Mesenchymal stem cell (in vitro differentiated cells and primary cell): ENCODE data around the gene SSR4.
"Not testable (repeated sequence)": the region's sequence is repeated elsewhere in the genome, so short reads cannot be mapped to it uniquely, and the experiment has no call there.

Source experiments
- DNase-seq: peaks from one replicate; pipeline ENCODE4 v3.0.0-alpha.2; 2013
- H2AFZ ChIP-seq: one replicate; pipeline ENCODE4 v1.6.1; 2013; ENCODE audit warnings: low read depth, mild to moderate bottlenecking, control low read depth, inconsistent platforms, low read length, moderate library complexity
- H2AK5ac ChIP-seq: 2 replicates; pipeline ENCODE4 v1.6.1; 2013; ENCODE audit warnings: low read length, moderate library complexity, mild to moderate bottlenecking, inconsistent platforms; ENCODE audit not compliant: severe bottlenecking
- H2BK120ac ChIP-seq: one replicate; pipeline ENCODE4 v1.6.1; 2013; ENCODE audit warnings: low read depth, mild to moderate bottlenecking, inconsistent platforms, low read length, moderate library complexity
- H2BK12ac ChIP-seq, 2 experiments: one replicate each; pipeline ENCODE4 v1.6.1; 2013; ENCODE audit warnings: inconsistent platforms in 2 of 2, low read length in 2 of 2, mild to moderate bottlenecking in 2 of 2, moderate library complexity in 2 of 2, control low read depth in 1 of 2
- H2BK15ac ChIP-seq: one replicate; pipeline ENCODE4 v1.6.1; 2013; ENCODE audit warnings: mild to moderate bottlenecking, low read depth, inconsistent platforms; ENCODE audit not compliant: poor library complexity, severe bottlenecking
- H2BK5ac ChIP-seq: 2 replicates; pipeline ENCODE4 v1.6.1; 2013; ENCODE audit warnings: low read depth, mild to moderate bottlenecking, low read length, control low read depth, inconsistent platforms; ENCODE audit not compliant: poor library complexity, severe bottlenecking
- H3K14ac ChIP-seq, 2 experiments: one replicate each; pipeline ENCODE4 v1.6.1; 2013; ENCODE audit warnings: inconsistent platforms in 2 of 2, low read length in 2 of 2, control low read depth in 1 of 2, mild to moderate bottlenecking in 1 of 2, moderate library complexity in 1 of 2
- H3K18ac ChIP-seq, 2 experiments: one replicate each; pipeline ENCODE4 v1.6.1; 2013; ENCODE audit warnings: inconsistent platforms in 2 of 2, low read length in 2 of 2, control low read depth in 1 of 2, low read depth in 1 of 2, mild to moderate bottlenecking in 1 of 2
- H3K23ac ChIP-seq, 2 experiments: one replicate each; pipeline ENCODE4 v1.6.1; 2013; ENCODE audit warnings: inconsistent platforms in 2 of 2, low read length in 2 of 2, mild to moderate bottlenecking in 2 of 2, moderate library complexity in 2 of 2, control low read depth in 1 of 2
- H3K27ac ChIP-seq: 2 replicates; pipeline ENCODE4 v1.5.1; 2013; ENCODE audit warnings: mild to moderate bottlenecking, moderate library complexity, low read length, control low read depth, inconsistent platforms; ENCODE audit not compliant: poor library complexity, severe bottlenecking
- H3K27me3 ChIP-seq, 2 experiments: 2 replicates each; pipeline versions ENCODE4 v1.6.1 to v1.7.0; 2013; ENCODE audit warnings: low read length in 2 of 2, mild to moderate bottlenecking in 2 of 2, moderate library complexity in 2 of 2, control low read depth in 1 of 2, inconsistent platforms in 1 of 2; ENCODE audit not compliant: control insufficient read depth in 1 of 2, insufficient read depth in 1 of 2
- H3K36me3 ChIP-seq, 2 experiments: 2 replicates each; pipeline versions ENCODE4 v1.6.1 to v1.7.0; 2013; ENCODE audit warnings: low read length in 2 of 2, control low read depth in 1 of 2, inconsistent platforms in 1 of 2, low read depth in 1 of 2, mild to moderate bottlenecking in 1 of 2; ENCODE audit not compliant: insufficient read depth in 2 of 2, control insufficient read depth in 1 of 2
- H3K4ac ChIP-seq, 2 experiments: one replicate each; pipeline ENCODE4 v1.6.1; 2013; ENCODE audit warnings: inconsistent platforms in 2 of 2, low read length in 2 of 2, mild to moderate bottlenecking in 2 of 2, moderate library complexity in 2 of 2, control low read depth in 1 of 2, low read depth in 1 of 2
- H3K4me1 ChIP-seq: 2 replicates; pipeline ENCODE4 v1.6.1; 2013; ENCODE audit warnings: low read depth, low read length, control low read depth; ENCODE audit not compliant: control insufficient read depth, insufficient read depth
- H3K4me2 ChIP-seq: 2 replicates; pipeline ENCODE4 v1.6.1; 2013; ENCODE audit warnings: low read length, mild to moderate bottlenecking, inconsistent platforms; ENCODE audit not compliant: poor library complexity, severe bottlenecking
- H3K4me3 ChIP-seq, 2 experiments: 2 replicates each; pipeline versions ENCODE4 v1.5.1 to v1.7.0; 2013; ENCODE audit warnings: low read length in 2 of 2, mild to moderate bottlenecking in 2 of 2, control low read depth in 1 of 2, low read depth in 1 of 2; ENCODE audit not compliant: insufficient read depth in 1 of 2
- H3K79me1 ChIP-seq: replicated peaks from 2 replicates; pipeline ENCODE4 v1.6.1; 2013; ENCODE audit warnings: mild to moderate bottlenecking, control low read depth, low read length, inconsistent platforms; ENCODE audit not compliant: poor library complexity, severe bottlenecking
- H3K9ac ChIP-seq: 2 replicates; pipeline ENCODE4 v1.7.0; 2013; ENCODE audit warnings: mild to moderate bottlenecking, low read length, moderate library complexity
- H3K9me3 ChIP-seq: 2 replicates; pipeline ENCODE4 v1.7.0; 2013; ENCODE audit warnings: mild to moderate bottlenecking, low read length; ENCODE audit not compliant: control insufficient read depth
- H4K8ac ChIP-seq: one replicate; pipeline ENCODE4 v1.6.1; 2013; ENCODE audit warnings: inconsistent platforms, mild to moderate bottlenecking, low read length, moderate library complexity
- H4K91ac ChIP-seq: one replicate; pipeline ENCODE4 v1.6.1; 2013; ENCODE audit warnings: mild to moderate bottlenecking, low read length, inconsistent platforms
- WGBS: methylation state at CpG from one replicate; pipeline ENCODE4 v1.1.7; 2013; ENCODE audit warnings: mixed read lengths; 5-methylcytosine and 5-hydroxymethylcytosine counted together

Gene SSR4

DNA sequence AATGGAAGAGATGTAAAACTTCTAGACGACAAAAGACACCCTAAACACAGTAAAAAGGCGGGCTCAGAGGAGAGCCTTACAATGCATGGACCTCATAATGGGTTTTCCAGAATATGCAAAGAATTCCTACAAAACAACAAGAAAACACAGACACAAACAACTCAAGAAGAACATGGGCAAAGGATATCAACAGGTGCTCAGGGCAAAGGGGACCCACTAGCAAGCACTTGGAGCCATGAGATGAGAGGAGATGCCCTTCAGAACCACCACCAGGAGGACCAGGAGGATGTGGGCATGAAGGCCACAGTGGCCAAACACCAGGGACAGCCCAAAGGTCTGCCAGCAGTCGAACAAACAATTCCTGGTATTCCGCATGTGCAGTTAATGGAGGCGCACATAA, 18.7 kb downstream of the SSR4 start:
- Histone ChIP-seq H2AFZ (no peak overlapping the region), H3K9me3 (peaks cover 13% of the 10 kb centered on the region), H3K4me3 (no peak overlapping the region), H2BK12ac (no peak overlapping the region), H3K27ac (no peak overlapping the region), H2BK120ac (no peak overlapping the region), H3K4me2 (no peak overlapping the region), H3K36me3 (no peaks in the 10 kb centered on the region), H4K8ac (no peak overlapping the region), H3K9ac (no peak overlapping the region), H2BK5ac (no peak overlapping the region), H3K14ac (no peak overlapping the region), H3K23ac (no peak overlapping the region), H4K91ac (no peak overlapping the region), H3K27me3 (peaks cover 13 to 54% of the 10 kb centered on the region in 2 experiments), H3K18ac (no peak overlapping the region), H3K79me1 (no peaks in the 10 kb centered on the region), H2BK15ac (no peak overlapping the region), H2AK5ac (no peak overlapping the region), H3K4me1 (no peaks in the 10 kb centered on the region), H3K4ac (no peak overlapping the region)
- DNase-seq, result no peak
- WGBS, result 81% methylated on average over 5 of the region's 5 CpGs

DNA sequence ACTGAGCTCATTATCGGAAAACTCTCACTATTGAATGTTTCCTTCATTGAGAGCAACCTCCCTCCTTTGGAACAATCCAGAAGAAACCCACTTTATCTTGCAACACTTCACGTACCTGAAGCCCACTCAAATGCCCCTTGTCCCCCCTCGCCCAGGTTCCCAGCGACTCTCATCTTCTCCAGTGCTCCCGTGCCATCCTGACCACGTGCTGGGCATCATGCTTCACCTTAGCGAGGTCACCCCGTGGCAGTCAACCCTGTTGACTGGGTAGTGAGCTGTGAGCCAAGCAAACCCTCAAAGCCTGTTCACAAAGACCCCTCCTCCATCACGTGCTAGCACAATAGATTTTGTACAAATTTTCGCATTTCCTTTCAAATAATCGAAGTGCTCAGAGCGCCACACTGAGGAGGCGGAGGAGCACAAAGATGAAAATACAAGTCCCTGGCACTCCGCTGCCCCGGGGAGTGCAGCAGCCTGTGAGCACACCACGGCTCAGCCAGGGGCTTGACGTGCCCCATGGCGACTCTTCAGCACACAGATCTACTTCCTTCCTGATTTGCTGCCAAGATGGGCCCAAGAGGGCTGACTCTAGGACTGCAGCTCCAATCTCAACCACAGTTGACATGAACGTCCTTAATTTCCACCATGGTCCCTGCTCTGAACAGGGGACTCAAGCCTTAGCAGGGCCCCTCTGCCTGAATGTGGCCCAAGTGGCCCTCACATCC, 20.3 kb downstream of the SSR4 start:
- Histone ChIP-seq H2BK5ac (no peak overlapping the region), H3K4me2 (no peak overlapping the region), H2BK12ac (no peak overlapping the region)

GRCh38 chrX:153816831-153817690, 22.6 kb downstream of the SSR4 start:
- no peak overlapping the region for H3K4ac ChIP-seq
- H3K36me3 ChIP-seq, result no peaks in the 10 kb centered on the region
- no peak overlapping the region for H2BK120ac ChIP-seq
- H2BK5ac ChIP-seq, result no peak overlapping the region
- peaks cover 12 to 69% of the 10 kb centered on the region in 2 experiments for H3K27me3 ChIP-seq
- peaks cover 8% of the 10 kb centered on the region for H3K4me1 ChIP-seq
- no peak overlapping the region for H4K8ac ChIP-seq
- H3K14ac ChIP-seq, result no peak overlapping the region
- no peak overlapping the region for H3K4me2 ChIP-seq
- 95% methylated on average over 13 of the region's 25 CpGs for WGBS
- no peak for DNase-seq
- no peaks in the 10 kb centered on the region for H3K79me1 ChIP-seq
- H3K9me3 ChIP-seq, result peaks cover 7% of the 10 kb centered on the region
- H2AK5ac ChIP-seq, result no peak overlapping the region
- no peak overlapping the region for H4K91ac ChIP-seq
- no peak overlapping the region for H2BK15ac ChIP-seq
- H3K23ac ChIP-seq, result no peak overlapping the region
- no peak overlapping the region for H2AFZ ChIP-seq
- no peak overlapping the region for H3K9ac ChIP-seq
- H2BK12ac ChIP-seq, result no peak overlapping the region
- no peak overlapping the region for H3K4me3 ChIP-seq
- no peak overlapping the region for H3K27ac ChIP-seq
- no peak overlapping the region for H3K18ac ChIP-seq

More for the DNA sequence above, 20.3 kb downstream of the SSR4 start:
- Histone ChIP-seq H3K9me3 (peaks cover 13% of the 10 kb centered on the region), H3K4me1 (peaks cover 8% of the 10 kb centered on the region), H3K79me1 (no peaks in the 10 kb centered on the region), H3K9ac (no peak overlapping the region), H3K18ac (no peak overlapping the region), H4K8ac (no peak overlapping the region), H3K27me3 (peaks cover 13 to 67% of the 10 kb centered on the region in 2 experiments), H3K14ac (no peak overlapping the region), H2BK15ac (no peak overlapping the region), H4K91ac (no peak overlapping the region), H3K23ac (no peak overlapping the region), H3K36me3 (no peaks in the 10 kb centered on the region), H2AK5ac (no peak overlapping the region), H2BK120ac (no peak overlapping the region), H3K4ac (no peak overlapping the region), H3K4me3 (no peak overlapping the region), H3K27ac (no peak overlapping the region), H2AFZ (no peak overlapping the region)
- 89% methylated on average over 19 of the region's 19 CpGs for WGBS
- DNase-seq, result no peak

GRCh38 chrX:153818064-153818463, 23.6 kb downstream of the SSR4 start:
- not testable (repeated sequence) for H3K14ac ChIP-seq, H3K36me3 ChIP-seq, H3K9ac ChIP-seq, H3K4me3 ChIP-seq, H2BK12ac ChIP-seq, H3K9me3 ChIP-seq, H4K8ac ChIP-seq, H4K91ac ChIP-seq, DNase-seq, H3K79me1 ChIP-seq, H2BK5ac ChIP-seq, H3K23ac ChIP-seq, H3K4ac ChIP-seq, H3K27ac ChIP-seq, H2BK15ac ChIP-seq, H2BK120ac ChIP-seq, H3K4me2 ChIP-seq, H3K4me1 ChIP-seq, H2AK5ac ChIP-seq, H3K18ac ChIP-seq, H2AFZ ChIP-seq
- H3K27me3 ChIP-seq, result peaks cover 4 to 66% of the 10 kb centered on the region in 2 experiments
- 96% methylated on average over 6 of the region's 9 CpGs for WGBS
